ENCODE measurements around the gene TAF11L7. TPM values are rescaled to one million over a fixed set of nuclear protein-coding genes. Genes with fewer than 3 reads are reported as not detected.

The TAF11L7 gene
- polyA plus RNA-seq, 1 experiment, result not detected

Small RNAs within 50 kb of the gene (small RNA-seq; reads per million reads assigned to genes)
- not detected for gene AC233724.3 (ENCODE audit: insufficient read length, low read depth)
- not detected for gene AC233724.6 (ENCODE audit: insufficient read length, low read depth)
- not detected for gene AC233724.7 (ENCODE audit: insufficient read length, low read depth)

Other genes starting within 250 kb of the TAF11L7 start
- gene TAF11L2, start 87.5 kb downstream of the TAF11L7 start, polyA plus RNA-seq (2011; rRNA removed), result not detected in 2 replicates
- gene TAF11L3, start 67.4 kb downstream of the TAF11L7 start, polyA plus RNA-seq (2011; rRNA removed), result not detected in 2 replicates
- not detected in 2 replicates for gene TAF11L4, start 64.0 kb downstream of the TAF11L7 start, polyA plus RNA-seq (2011; rRNA removed)
- not detected in 2 replicates for gene TAF11L5, start 60.5 kb downstream of the TAF11L7 start, polyA plus RNA-seq (2011; rRNA removed)
- not detected in 2 replicates for gene TAF11L6, start 57.1 kb downstream of the TAF11L7 start, polyA plus RNA-seq (2011; rRNA removed)
- not detected in 2 replicates for gene TAF11L8, start 5.2 kb upstream of the TAF11L7 start, polyA plus RNA-seq (2011; rRNA removed)
- not detected in 2 replicates for gene TAF11L9, start 8.6 kb upstream of the TAF11L7 start, polyA plus RNA-seq (2011; rRNA removed)
- not detected in 2 replicates for gene TAF11L10, start 12.1 kb upstream of the TAF11L7 start, polyA plus RNA-seq (2011; rRNA removed)
- not detected in 2 replicates for gene TAF11L11, start 18.4 kb upstream of the TAF11L7 start, polyA plus RNA-seq (2011; rRNA removed)
- gene TAF11L12, start 24.6 kb upstream of the TAF11L7 start, polyA plus RNA-seq (2011; rRNA removed), result not detected in 2 replicates
- not detected in 2 replicates for gene TAF11L13, start 46.3 kb upstream of the TAF11L7 start, polyA plus RNA-seq (2011; rRNA removed)
- not detected in 2 replicates for gene TAF11L14, start 48.7 kb upstream of the TAF11L7 start, polyA plus RNA-seq (2011; rRNA removed)